HG02943 (cell line): Measurements from ENCODE around the gene TRIM52.
"Not testable (repeated sequence)": the region's sequence is repeated elsewhere in the genome, so short reads cannot be mapped to it uniquely, and the experiment has no call there.

ENCODE experiments used
- ATAC-seq: cut with Tn5 transposase; IDR thresholded peaks from one replicate; pipeline ENCODE4 v1.9.1; 2021; ENCODE audit warnings: mild to moderate bottlenecking, low read depth, moderate library complexity; ENCODE audit not compliant: unreplicated experiment

The TRIM52 gene

DNA sequence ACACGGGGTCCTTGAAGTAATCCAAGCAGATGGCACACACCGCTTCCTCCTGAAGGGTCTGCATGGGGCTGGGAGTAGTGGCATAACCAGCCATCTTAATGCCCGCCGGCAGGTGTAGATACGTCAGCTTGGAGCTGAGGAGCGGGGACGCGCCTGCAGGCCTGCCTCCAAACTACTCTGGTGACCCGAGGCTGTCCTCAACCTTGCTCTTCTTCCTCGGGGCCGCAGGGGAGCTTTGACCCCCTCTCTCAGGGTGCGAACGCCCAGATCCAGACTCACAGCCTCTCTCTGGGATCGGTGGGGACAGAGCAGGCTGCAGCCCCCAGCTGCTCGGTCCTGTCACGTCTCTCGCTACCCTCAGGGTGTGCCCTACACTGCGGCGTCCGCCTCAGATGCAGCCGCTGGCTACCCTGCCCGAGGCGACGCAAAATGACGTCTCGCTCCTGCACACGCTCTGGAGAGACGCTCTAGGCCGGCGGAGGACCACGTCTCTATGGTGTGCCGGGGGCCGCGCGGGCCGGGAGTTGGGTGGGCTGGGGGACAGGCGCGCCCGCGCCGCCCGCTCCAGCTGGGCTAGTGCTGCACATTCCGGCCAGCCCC lies at the start of gene TRIM52:
Gene TRIM52 (minus strand): TSS at position 424 of the 600 bp plus-strand sequence. CDS start 330 bp downstream, at position 94.
- ATAC-seq: peak; percentile 85

DNA sequence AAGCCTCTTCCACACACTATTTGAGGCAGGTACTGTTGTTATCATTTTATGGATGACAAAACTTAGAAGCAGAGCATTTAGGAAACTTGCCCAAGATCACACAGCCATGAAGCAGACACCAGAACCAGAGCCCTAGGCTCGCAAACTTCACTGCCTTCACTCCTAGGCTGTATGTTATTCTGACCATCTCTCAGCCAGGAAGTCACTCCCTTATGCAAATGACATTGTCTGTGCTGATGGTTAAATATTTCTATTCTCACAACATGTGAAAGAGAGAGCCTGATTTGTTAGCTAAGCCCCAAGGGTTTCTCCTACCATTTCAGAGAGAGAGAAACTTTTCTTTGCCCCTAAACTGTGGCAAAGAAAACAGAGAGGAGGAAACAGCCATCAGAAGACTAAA lies 26.4 kb upstream of the TRIM52 start:
- not testable (repeated sequence) for ATAC-seq

GRCh38 chr5:181285962-181286705 lies 25.2 kb upstream of the TRIM52 start:
- ATAC-seq: not testable (repeated sequence)

GRCh38 chr5:181283841-181284755 lies 23.2 kb upstream of the TRIM52 start:
- not testable (repeated sequence) for ATAC-seq

DNA sequence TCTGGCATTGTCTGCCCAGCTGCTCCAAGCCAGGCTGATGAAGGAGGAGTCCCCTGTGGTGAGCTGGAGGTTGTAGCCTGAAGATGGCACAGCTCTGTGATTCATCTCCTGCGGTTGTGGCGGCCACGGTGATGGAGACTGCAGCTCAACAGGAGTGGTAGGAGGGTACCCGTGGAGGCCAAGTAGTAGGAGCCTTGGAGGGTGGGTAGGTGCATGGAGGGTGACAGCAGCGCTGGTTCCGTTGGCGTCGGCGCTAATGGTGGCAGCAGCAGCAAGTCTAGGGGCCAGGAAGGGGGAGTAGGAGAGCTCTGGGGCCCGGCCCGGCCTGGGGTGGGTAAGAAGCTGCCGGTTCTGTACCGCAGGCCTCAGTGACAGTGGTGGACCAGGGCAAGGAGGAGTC lies 22.4 kb upstream of the TRIM52 start:
- no peak for ATAC-seq

DNA sequence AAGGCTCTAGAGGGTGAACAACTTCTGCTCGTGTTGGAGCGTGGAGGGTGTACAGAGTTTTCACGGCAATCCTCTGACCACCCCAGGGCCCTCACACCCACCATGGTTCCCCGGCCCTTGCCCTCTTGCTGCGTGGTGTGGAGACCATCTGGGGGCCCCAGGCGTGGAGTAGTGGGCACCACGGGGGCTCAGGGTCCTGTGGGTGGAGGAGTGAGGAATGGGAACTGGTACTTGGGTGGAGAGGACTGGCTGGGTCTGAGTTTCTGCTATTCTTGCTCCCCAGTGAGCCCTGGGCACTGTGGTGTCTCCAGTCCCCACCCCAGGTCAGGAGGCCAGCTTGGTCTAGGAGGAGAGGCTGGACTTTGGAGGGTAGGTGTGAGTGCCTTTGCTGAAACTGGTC lies 21.9 kb upstream of the TRIM52 start:
- no peak for ATAC-seq

DNA sequence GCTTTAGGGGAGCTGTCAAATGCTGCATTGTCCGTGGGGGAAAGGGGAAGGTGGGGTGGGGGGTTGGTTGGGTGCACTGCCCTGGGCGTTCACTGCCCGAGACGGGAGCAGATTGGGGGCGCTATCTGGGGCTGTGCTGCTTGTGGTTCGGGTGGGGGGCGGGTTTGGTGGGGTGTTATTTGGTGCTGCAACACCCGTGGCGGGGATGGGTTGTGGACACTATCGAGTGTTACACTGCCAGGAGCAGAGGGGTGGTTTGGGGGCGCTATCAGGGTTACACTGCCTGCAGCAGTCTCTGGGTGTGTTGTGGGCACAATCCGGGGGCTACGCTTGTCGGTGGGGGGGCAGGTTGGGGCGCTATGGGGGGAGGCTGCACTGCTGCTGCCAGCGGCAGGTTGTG lies 21.5 kb upstream of the TRIM52 start:
- not testable (repeated sequence) for ATAC-seq

GRCh38 chr5:181281984-181282316 lies 21.0 kb upstream of the TRIM52 start:
- ATAC-seq: no peak

GRCh38 chr5:181281077-181281983 lies 20.4 kb upstream of the TRIM52 start:
- ATAC-seq: no peak

DNA sequence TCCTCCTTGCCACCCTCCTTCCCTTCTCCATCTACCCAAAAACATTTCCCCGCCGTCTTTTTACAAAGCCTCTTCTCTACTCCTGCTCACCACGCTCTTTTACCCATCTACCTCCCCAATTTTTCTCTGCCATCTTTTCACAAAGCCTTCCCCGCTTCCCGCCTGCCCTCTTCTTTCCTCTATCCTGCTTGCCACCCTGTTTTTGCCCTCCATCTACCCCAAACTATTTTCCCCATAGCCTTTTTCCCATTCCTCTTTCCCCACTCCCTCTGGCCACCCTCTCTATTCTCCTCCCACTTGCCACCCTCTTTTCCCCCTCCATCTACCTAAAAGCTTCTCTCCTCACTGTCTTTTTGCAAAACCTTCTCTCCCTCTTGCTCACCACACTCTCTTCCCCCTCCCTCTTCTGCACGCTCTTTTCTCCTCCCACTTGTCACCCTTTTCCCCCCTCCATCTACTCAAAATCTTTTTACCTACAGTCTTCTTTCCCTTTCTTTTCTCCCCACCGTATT lies 19.4 kb upstream of the TRIM52 start:
- ATAC-seq: no peak

GRCh38 chr5:181273433-181273744 lies 12.4 kb upstream of the TRIM52 start:
- ATAC-seq: not testable (repeated sequence)

DNA sequence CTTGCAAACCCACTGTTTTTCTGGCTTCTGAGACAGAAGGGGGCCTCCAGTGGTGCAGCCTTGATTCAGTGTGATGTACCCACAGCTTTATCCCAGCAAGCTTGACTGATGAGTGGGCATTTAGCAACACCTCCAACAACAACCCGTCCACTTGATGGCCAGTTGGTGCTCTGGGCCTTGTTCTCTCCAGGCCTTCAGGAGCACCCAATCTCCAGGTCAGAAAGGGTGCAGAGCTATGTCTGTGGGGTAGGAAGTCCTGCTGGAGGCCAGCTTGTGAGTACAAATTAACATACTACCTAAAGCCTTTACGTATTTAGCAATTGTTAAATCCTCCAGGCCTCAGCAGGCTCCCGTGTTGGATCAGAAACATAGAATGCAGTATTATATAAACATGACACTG lies 10.1 kb upstream of the TRIM52 start:
- ATAC-seq: no peak

GRCh38 chr5:181267907-181268306 lies 7.0 kb upstream of the TRIM52 start:
- ATAC-seq: not testable (repeated sequence)

- ATAC-seq: not testable (repeated sequence)
Measured at GRCh38 chr5:181267291-181267904, 6.5 kb upstream of the TRIM52 start.

DNA sequence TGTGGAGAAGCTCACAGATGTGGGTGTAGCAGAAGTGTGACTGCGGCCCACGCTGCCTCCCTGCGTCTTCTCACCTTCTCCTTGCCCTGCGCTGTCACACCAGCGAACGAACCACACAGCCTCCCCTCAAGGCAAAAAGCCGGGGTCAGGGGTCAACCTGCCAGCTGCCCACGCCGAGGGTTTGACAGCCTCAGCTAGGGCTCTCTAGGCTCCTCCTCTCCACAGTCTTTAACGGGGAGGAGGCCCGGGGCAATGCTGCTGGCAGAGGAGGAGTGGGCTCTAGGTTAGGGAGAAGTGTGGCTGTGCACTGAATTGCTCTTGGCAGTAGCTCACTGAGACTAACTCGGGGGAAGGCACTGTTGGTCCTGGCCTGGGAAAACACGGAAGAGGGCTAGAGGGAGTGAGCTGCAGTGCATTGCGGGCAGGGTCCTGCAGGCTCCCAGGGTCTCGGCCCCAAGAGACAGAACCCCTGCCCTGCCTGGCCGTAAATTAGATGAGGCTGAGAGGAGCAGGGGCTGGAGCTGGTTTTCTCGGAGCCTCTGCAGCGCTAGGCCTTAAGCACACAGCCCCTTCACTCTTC lies 4.2 kb upstream of the TRIM52 start:
- ATAC-seq: no peak

DNA sequence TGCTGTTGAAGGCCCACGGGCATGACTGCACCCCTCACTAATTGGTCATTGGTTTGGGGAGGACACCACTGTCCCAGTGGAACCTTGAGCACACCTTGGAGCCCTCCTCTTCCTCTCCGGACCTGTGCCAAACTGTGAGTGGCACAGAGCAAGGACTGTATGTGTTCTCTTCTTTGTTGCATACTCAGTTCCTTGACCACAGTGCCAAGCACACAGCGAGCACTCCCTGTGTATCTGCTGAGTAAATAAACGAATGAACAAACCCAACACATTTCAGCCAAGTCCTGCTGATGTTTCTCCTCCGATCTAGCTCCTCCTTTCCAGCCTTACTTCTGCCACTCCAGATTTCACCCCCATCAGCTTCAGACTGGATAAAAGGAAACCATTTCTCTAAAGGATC lies 2.7 kb upstream of the TRIM52 start:
- no peak for ATAC-seq

DNA sequence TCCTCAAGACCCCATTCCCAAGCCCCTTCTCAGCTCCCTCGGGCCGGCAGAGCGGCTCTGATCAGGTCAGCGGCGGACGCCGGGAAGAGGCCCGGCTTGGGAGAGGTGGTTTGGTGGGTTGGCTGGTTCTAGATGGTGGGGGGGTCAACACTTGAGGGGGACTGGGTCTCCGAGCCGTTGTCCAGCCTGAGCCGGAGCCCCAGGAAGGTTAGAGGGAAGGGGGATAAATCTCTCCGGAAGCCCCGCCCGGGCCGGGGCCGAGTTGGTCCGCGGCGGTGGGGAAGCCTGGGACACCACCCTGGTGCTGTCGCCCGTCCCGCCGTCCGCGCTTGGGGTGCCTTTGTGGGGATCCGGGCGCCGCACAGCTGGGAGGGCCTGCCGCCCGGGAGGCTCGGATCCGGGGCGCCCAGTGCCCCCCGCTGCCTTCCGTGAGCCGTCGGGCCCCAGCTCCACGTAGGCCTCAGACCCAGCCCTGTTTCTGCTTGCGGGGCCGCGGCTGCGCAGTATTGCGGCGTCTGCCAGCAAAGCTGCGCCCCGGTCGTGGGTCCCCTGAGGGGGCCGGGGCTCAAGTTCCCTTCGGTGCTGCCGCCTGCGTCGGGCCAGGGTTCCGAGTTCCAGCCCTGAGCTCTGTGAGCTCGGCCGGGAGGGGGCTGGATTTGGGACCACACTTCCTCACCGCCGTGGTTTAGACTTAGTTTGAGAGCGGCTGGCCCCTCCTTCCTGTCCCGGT lies 542 bp upstream of the TRIM52 start:
- peak; percentile 52 for ATAC-seq

DNA sequence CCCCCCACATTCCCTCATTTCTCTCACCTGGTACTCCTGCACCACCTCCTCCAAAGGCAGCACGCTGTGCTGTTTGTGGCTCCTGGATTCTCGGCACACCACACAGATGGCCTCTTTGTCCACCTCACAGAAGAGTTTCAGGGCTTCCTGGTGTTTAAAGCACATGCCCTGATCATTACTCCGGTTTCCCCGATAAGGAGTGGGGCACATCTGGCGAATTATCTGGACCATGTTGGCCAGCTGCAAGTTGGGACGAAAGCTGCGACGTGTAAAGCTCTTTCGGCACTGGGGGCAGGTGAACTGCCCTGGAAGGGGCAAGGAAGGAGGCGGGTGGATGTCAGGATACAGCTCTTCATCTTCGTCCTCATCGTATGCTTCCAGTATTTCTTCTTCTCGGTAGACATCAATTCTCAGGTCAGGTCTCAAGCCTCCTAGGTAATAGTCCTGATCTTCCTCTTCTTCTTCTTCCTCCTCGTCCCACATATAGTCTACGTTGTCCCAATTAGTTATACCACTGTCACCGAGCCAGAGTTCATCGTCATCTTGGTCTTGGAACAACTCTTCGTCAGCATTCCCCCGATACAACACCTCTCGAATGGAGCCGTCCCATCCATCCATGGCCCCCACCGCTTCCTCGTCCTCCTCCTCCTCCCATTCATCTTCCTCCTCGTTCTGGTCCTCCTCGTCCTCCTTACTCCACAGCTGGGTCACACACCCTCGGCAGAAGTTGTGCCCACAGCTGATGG lies 796 bp downstream of the TRIM52 start:
- ATAC-seq: no peak
